ENCODE data around the gene GABRR3.
A peak's percentile ranks its signal among the peaks of the same experiment; 100 is the strongest.

The GABRR3 gene

DNA sequence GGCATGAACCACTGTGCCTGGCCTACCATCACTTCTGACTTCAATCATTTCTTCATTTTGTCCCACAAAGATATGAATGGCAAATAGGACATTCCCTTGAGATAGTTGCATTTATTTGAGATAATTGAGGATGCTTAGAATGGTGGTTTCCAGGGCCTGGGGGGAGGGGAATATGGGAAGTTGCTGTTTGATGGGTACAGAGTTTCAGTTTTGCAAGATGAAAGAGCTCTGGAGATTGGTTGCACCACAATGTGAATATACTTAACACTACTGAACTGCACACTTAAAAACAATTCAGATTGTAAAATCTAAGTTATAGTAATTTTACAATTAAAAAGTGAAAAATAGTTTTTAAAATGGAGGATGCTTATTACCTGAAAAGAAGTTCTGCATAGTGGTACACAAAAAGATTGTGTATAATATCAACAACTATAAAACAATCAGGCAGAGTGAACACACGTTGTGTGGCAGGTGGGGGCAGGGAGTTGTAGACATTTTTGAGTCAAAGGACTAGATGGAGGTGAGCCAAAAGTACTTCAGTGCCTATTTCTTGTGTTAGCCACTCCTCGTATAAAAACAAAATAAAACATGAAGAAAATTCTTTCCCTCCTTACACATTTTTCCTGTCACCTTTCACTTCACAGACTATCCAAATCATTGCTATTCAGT lies 44.4 kb downstream of the GABRR3 start:
- DNase-seq (ENCODE audit: low spot score), result no peak

DNA sequence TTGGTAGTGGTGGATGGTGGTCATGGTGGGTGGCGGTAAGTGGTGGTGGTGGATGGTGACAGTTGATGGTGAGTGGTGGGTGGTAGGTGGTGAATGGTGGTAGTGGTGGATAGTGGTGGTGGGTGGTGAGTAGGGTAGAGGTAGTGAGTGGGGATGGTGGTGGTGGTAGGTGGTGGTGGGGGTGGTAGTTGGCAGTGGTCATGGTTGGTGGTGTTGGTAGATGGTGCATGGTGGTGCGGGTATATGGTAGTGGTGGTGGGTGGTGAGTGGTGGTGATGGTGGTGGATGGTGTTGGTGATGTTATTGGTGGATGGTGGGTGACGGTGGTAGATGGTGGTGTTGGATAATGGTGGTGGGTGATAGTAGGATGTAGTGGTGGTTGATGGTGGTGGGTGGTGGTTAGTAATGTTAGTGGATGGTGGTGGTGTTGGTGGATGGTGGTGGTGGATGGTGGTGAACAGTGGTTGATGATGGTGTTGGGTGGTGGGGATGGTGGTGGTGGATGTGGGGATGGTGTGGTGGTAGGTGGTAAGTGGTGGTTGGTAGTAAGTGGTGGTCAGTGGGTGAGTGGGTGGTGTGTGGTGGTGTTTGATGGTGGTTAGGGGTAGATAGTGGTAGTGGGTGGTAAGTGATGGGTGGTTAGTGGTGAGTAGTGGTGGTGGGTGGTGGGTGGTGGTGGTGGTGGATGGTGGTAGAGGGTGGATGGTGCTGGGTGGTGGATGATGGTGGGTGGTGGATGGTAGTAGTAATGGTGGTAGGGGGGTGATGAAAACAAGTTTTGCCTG lies 46.1 kb downstream of the GABRR3 start:
- DNase-seq (ENCODE audit: low spot score), result no peak

DNA sequence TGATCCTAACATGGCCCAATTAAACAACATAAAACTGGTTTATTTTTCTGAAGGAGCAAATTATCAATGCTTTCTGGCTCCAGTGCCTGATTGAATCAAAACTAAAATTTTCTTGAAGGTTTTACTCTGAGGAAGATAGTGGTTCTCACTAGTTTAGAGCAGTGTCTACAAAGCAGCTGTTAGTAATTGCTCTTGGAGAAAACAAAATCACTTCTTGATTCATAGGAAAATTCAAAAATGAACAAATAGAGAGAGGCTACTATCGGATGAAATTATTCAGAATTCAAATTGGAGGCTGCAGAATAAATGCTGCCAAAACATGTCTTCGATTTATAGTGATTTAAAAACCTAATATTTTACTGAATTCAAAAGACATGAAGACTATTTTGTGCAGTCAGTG lies 47.8 kb downstream of the GABRR3 start:
- DNase-seq (ENCODE audit: low spot score), result no peak

DNA sequence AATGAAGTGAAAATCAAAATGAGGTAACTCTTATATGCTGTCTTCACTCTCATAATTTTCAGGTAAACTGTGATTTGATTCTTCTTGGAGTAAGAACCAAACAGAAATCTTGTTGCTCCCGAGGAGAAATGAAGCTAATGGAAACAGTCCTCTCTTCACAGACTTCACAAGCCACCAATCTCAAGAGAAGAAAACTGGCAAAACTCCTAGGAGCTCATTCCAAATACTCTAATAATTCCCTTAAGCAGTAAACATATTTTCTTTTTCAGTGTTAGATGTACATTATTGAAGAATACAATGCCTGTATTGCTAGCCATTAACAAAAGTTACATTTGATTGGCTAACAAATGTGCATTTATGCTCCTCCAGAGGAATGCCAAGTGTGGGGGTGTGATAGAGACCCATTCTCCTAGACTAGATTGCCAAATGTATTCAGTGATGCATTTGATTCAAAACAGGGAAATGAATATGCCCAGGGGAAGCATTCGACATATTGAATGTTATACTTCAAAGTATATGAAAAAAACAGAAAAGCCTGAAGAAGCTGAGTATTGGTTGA lies 51.1 kb downstream of the GABRR3 start:
- no peak for DNase-seq (ENCODE audit: low spot score)

DNA sequence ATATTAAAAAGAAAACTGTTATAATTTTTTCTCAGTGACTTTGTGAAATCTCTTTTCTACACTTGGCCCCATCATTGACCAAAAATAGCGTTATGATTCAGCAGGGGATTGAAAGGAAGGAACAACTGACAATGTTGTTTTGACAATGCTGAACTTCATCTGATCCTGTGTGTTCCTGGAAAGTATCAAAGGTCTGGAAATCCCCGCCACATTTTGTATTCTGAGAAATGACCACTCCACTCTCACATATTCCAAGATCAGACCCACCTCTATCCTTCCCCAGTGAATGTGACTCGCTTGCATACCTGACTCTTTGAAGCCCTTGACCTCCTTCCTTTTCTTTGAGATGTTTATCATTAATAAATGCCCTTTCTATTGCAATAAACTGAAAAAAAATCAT lies 53.2 kb downstream of the GABRR3 start:
- no peak for DNase-seq (ENCODE audit: low spot score)

DNA sequence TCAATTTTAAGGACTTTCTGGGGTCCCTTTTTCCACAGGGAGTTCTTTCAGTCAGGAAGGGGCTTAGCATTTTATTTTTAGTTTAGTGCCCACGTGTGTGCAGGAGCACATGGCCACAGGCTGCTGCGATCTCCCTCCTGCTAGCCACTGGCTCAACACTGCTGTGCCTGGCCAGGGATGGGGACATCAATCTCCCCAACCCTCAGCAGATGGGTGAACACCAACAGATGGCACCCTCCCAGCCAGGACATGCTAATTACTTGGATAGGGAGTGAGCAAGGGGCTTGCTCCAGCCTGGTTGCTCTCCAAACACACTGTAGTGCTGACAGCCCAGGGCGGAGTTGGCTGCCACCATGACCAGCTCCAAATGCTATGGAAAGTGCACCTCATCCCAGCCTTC lies 55.5 kb downstream of the GABRR3 start:
- no peak for DNase-seq (ENCODE audit: low spot score)

DNA sequence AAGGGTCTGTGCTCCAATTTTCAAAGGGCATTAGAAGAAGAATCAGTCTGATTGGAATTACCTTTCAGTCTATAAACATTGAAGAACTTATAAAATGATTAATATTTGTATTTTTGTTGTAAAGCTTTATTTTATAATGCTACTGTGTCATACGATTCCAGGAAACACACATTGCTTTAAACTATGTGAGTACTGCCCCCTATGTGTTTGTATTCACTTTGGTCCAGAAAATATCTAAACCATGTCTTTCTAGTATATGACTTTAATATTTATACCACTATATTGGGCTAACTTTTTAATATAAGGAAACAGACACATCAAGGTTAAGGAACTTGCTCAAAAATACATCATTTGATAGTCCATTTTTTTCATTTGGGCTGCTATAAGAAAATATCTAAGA lies 59.6 kb downstream of the GABRR3 start:
- DNase-seq (ENCODE audit: low spot score), result no peak

DNA sequence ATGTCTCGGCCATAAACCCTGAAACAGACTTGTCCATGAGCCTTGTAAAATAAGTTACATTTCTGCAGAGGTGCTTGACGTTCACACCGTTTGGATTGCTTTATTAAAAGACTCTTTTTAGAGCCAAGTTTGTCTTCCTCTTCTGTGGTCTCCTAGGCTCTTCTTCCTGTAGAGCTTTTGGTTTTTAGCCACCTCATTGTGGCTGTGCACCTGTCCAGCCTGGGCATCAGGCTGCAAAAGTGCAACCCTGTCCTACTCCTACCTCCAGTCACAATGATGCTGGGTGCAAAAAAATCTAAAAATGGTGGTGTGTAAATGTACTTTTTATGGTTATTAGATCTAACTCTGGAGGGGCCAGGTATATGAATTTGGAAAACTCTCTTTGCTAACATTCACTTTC lies 60.1 kb downstream of the GABRR3 start:
- DNase-seq (ENCODE audit: low spot score), result no peak

DNA sequence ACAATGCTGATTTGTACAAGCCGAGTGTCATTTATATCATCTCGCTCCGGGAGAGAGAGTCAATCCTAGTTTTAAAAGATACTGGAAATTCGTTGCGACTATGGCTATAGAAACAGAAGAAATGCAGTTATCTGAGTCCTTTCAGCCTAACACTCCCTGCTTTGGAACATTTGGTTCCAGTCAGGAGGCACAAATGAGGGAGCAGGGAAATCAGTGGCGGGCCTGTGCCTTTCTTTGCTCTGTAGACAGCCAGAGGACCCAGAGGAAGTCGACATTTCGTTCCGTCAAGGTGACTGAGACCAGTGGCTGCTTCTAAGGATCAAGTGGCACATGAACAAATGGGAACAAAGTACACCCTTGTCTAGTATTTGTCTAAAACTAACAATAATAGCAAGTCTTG lies 62.1 kb downstream of the GABRR3 start:
- no peak for DNase-seq (ENCODE audit: low spot score)

DNA sequence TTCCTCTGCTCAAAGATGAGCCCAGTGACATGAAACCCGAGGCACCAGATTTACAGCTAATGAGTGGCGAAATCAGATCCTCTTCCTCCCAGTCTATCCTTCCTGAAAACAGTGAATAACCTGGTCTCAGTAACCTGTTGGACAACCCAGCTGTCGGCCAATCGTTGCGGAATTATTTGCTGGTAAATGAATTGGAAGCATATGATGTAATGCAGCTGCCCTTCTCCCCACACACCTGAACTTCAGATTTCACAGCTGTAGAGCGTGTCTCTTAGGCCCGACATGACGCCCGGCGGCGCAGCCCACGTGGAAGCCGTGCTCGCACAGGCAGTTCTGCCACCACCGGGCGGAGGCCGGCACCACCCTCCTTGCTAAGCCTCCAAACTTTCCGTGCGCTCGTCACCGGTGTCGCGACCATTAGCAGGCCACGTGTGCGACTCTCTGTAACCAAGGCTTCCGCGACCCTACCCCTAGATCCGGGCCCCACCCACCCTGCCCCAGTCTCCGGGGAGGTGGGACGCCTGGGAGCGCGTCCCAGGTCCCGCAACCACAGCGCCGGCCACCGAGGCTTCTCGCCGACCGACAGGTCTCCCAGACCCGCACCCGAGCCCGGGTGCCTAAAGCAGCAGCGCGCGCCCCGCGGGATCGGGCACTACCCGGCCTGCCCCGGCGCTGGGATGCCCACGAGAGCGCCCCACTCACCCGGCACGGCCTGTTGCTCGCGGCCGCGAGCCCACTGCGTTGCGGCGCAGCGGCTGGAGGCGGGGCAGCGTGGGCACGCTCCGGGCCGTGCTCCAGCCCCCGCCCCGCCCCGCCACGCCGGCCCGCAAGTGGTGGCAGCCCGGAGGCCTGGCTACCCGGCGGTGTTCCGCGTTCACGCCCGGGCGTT lies 63.2 kb downstream of the GABRR3 start, which contains the start of gene RIOX2:
TSS of gene RIOX2 (minus strand) at position 753 of the 889 bp plus-strand sequence. CDS start 4,838 bp downstream, outside the sequence.
- DNase-seq (ENCODE audit: low spot score), result peak; percentile 72

DNA sequence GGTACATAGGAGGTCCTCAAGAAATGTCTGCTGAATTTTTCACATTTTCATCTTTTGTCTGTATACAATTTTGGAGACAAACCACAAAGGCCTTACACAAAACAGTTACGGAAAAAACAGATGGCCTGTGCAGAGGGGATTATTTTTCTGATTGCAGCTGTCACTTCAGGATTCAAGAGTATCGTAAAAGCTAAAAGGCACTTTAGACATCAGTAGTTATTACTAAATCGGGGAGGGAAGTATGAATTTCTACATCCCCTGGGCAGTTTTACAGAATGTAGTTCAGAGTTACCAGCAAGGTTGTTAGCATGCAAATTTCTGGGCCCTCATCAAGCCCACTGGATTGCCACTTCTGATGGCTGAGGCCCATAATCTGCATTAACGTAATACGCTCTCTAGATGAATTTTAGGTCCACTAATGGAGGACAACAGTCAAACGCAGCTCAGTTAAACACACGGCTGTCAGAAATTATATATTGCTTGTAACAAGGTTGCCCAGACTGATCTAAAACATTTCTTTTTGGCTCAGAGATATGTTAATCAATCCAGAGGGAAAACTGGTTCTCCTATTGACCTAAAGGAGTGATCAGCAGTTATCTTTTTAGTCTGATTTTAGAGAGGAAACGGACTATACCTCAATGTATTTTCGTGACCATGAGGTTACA lies 64.0 kb downstream of the GABRR3 start:
- DNase-seq (ENCODE audit: low spot score), result no peak

DNA sequence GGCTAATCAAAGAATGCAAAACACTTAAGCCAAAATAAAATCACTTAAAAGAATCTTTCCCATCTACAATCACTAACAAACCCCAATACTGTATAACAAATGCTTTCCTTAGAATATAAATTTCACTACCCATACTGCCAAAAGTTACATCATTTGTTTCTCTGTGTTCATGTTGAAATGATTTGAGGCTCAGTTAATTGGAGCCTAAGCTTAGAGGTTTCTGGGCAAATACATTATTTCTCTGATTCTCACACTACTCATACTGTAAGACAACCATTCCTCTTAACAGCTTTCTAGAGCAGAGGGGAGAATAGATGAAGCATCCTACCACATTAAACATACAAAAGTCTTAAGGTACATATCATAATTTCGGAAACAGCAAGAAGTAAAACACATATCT lies 65.0 kb downstream of the GABRR3 start:
- DNase-seq (ENCODE audit: low spot score), result no peak

DNA sequence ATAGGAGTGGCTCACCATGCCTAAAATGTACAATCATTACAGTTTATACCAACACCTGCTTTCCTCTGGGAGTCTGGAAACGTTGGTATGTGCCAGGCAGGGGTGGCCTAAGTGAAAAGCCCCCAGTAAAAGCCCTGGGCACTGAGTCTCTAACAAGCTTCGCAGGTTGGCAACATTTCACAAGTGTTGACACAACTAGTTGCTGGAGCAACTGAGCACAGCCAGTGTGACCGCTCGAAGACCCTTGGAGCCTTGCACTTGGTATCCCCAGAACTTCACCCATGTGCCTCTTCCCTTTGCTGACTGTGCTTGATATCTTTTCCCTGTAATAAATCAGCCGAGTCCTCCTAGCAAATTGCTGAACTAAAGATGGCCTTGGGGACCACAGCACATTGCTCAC lies 65.6 kb downstream of the GABRR3 start:
- DNase-seq (ENCODE audit: low spot score), result no peak

DNA sequence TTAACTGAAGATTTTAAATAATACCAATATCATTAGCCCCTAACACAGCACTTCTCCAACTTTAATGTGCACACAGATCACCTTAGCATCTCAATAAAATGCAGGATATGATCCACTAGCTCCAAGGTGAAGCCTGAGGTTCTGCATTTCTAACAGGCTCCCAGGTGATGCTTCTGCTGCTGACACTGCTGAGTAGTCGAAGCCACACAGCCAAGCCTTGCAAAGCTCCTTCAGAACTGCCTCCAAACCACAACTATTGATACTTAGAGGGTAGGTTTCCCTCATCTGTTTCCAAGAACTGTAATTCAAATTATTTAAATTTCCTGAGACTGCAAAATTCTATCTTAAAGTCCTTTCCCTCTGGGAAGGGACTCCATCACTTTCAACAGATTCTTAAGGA lies 66.7 kb downstream of the GABRR3 start:
- DNase-seq (ENCODE audit: low spot score), result no peak

DNA sequence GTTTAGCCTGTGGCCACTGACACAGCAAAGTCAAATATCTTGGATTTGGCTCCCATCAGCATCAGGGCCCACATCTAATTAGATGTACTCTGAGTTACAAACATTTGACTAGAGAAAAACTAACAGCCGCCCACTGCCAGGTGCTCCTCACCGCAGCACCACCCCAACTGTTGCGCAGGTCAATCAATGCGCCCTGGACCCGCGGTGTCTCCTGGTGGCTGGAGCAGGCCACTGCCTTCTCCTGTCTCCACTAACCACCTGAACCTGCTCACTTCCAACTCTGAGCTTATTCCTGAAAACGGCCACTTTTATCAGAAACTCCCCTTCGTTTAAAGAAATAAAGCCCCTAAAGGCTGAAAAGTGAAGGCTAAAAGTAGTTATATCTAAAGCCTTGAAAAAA lies 67.1 kb downstream of the GABRR3 start:
- no peak for DNase-seq (ENCODE audit: low spot score)

DNA sequence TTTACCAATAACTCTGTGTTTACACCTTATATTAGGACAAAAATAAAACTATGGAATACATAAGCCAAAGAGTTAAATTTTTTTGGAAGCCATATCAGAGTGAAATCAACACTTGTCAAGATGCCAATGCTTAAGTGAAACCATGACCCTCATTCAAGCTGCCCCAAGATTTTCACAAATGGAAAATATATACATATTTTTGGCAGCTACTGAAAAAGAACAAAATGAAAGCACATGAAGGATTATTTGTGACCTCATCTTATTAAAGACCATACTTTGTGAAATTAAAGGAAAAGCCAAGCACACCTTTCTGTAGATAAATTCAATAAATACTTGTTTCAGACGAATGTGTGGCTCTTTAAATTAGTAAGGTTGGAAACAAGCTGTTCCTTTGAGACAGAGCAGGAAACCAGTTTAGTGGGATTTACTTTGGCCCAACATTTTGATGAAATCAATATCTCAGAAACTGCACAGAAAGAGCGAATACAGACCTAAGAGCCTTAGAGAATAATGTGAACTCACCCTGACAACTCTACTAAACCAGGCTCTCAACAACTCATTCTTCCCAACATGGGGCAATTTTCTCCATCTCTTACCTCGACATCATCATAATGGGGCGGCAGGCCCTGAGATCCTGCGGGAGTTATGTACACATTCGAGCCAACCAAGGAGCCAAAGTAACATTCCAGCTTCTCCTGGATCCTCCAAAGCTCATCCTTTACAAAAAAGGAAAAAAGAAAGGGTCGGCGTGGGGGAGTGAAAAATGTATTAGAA lies 73.9 kb downstream of the GABRR3 start:
- DNase-seq (ENCODE audit: low spot score), result no peak

DNA sequence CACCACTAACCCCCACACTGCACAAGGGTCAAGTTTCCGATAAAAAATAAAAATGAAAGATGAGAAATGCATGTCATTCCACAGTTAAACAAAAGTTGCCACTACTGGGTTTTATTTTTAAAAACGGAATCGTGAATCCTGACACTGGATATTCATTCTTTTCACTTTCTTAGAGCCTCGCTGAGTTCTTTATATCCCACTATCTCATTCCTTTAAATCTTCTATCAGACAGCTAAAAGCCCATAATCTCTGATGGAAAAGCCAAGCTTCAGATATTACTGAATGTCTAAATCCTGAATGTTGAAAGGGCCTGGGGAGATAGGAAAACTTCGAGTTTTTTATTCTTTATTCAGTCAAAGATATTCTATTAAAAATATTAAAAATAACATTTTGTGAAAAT lies 74.6 kb downstream of the GABRR3 start:
- no peak for DNase-seq (ENCODE audit: low spot score)

DNA sequence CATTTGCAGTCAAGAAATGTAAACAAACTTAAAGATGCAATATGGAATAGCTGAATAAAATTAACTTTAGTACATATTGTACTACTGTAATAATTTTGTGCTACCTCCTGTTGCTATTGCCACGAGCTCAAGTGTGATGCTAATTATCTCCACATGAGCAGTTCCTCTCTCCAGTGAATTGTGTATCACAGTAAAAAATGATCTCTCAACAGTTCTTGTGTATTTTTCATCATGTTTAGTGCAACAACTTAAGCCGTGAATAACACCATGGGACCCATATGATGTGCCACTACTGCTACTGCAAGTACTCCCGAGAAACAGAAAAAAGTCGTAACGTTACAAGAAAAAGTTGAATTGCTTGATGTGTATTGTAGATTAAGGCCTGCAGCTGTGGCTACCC lies 75.2 kb downstream of the GABRR3 start:
- no peak for DNase-seq (ENCODE audit: low spot score)

DNA sequence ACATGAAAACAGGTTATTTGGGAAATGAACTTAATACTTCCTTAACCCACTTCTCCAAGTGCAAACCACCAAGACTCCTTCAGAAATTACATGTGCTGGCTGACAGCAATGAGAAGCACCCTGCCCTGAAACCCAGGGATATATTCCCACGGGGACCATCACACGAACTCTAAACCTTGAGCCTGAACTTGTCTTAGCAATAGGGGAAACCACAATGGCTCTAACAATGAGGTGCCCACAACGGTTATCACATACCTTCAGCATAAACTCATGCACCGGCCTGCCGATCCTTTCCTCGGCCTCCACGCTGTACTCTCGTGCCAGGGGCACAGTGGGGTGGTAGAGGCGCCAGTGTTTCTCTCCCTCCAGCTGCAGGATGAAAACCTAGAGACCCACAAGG lies 76.3 kb downstream of the GABRR3 start:
- no peak for DNase-seq (ENCODE audit: low spot score)

DNA sequence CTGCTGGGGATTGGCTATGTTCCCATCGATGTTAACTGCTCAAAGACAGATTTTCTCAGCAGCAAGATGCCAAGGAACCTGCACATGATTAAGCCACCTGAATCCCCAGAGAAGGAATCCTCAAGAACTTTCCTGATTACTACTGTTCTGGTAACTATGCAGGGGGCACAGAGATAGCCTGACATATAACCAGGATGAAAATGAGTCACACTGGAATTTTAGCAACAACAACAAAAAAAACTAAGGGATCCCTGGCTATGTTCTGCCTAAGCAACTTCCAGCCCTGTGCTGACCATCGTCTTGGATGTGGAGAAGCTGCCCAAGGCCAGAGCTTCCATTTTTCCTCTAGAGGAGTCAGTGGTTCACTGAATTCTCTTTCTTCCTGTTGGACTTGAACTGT lies 76.7 kb downstream of the GABRR3 start:
- no peak for DNase-seq (ENCODE audit: low spot score)
